RWPE2 (cell line): ENCODE data around the gene DPYSL4.

Experiments
- ATAC-seq: fragments of 200-7000 bp; cut with Tn5 transposase; 3 replicates; pipeline ENCODE4 v1.9.1; 2021; ENCODE audit warnings: low read depth
- DNase-seq: peaks from one replicate; pipeline ENCODE4 v3.0.0-alpha.2; 2020; ENCODE audit warnings: low spot score
- H3K27ac ChIP-seq: fragments of 450-650 bp; 2 replicates; pipeline ENCODE4 v1.5.1; 2017; ENCODE audit warnings: mild to moderate bottlenecking; ENCODE audit not compliant: poor library complexity, severe bottlenecking
- H3K27me3 ChIP-seq: fragments of 250-450 bp; sonication (Bioruptor Pico); 2 replicates; pipeline ENCODE4 v1.5.1; 2021; ENCODE audit warnings: mild to moderate bottlenecking, moderate library complexity; ENCODE audit not compliant: insufficient read depth, poor library complexity, severe bottlenecking
- H3K36me3 ChIP-seq: fragments of 250-450 bp; sonication (Bioruptor Pico); 2 replicates; pipeline ENCODE4 v1.5.1; 2020; ENCODE audit warnings: low read depth, mild to moderate bottlenecking, moderate library complexity
- H3K4me1 ChIP-seq: fragments of 250-450 bp; sonication (Bioruptor Pico); 2 replicates; pipeline ENCODE4 v1.5.1; 2021; ENCODE audit warnings: mild to moderate bottlenecking, moderate library complexity; ENCODE audit not compliant: insufficient read depth, poor library complexity, severe bottlenecking
- H3K4me3 ChIP-seq: fragments of 250-450 bp; sonication (Bioruptor Pico); 2 replicates; pipeline ENCODE4 v1.5.1; 2021; ENCODE audit warnings: mild to moderate bottlenecking, moderate library complexity; ENCODE audit not compliant: severe bottlenecking
- H3K9me3 ChIP-seq: fragments of 250-450 bp; sonication (Bioruptor Pico); 2 replicates; pipeline ENCODE4 v1.5.1; 2021; ENCODE audit warnings: mild to moderate bottlenecking, moderate library complexity; ENCODE audit not compliant: severe bottlenecking
- TF ChIP-seq, protein P1 (sequence below): fragments of 450-650 bp; IDR thresholded peaks from one replicate; pipeline ENCODE4 v1.5.1; 2017; ENCODE audit warnings: mild to moderate bottlenecking, moderate library complexity; ENCODE audit not compliant: poor library complexity, severe bottlenecking

The DPYSL4 gene

DNA sequence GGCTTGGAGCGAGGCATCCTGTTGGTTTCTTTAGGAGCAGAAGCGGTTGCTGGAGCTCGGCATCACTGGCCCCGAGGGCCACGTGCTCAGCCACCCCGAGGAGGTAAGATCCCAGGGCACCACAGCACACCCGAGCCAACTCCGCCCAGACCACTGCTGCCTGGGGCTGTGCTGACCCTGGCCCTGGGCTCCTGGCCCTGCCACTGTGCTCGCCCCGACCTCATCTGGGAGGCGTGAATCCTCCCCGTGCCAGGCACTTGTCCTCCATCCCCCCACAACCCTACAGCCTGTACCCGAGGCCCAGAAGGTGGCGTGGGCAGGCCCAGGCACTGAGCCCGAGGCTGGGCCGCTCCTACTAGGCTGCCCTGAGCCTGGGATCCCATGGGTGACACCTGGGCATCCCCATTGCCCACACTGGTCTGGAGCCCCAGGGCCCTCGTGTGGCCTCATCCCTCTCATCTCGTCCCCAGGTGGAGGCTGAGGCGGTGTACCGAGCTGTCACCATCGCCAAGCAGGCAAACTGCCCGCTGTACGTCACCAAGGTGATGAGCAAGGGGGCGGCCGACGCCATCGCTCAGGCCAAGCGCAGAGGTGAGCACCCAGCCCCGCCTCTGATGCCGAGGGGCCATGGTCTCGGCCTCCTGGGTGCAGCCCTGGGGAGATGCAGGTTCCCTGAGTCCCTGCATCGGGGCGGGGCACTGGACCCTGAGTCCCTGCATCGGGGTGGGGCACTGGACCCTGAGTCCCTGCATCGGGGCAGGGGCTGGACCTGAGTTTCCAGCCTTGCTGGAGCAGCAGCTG is 11.8 kb downstream of the DPYSL4 start:
- no peaks in the 10 kb centered on the region for H3K27me3 ChIP-seq
- no peaks in the 10 kb centered on the region for H3K36me3 ChIP-seq
- H3K4me3 ChIP-seq: no peak overlapping the region
- DNase-seq (no peak), ATAC-seq (no peak)
- no peak overlapping the region for H3K27ac ChIP-seq
- H3K9me3 ChIP-seq: no peaks in the 10 kb centered on the region
- TF ChIP-seq, protein P1, sequence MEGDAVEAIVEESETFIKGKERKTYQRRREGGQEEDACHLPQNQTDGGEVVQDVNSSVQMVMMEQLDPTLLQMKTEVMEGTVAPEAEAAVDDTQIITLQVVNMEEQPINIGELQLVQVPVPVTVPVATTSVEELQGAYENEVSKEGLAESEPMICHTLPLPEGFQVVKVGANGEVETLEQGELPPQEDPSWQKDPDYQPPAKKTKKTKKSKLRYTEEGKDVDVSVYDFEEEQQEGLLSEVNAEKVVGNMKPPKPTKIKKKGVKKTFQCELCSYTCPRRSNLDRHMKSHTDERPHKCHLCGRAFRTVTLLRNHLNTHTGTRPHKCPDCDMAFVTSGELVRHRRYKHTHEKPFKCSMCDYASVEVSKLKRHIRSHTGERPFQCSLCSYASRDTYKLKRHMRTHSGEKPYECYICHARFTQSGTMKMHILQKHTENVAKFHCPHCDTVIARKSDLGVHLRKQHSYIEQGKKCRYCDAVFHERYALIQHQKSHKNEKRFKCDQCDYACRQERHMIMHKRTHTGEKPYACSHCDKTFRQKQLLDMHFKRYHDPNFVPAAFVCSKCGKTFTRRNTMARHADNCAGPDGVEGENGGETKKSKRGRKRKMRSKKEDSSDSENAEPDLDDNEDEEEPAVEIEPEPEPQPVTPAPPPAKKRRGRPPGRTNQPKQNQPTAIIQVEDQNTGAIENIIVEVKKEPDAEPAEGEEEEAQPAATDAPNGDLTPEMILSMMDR: no peak
- H3K4me1 ChIP-seq: no peaks in the 10 kb centered on the region

DNA sequence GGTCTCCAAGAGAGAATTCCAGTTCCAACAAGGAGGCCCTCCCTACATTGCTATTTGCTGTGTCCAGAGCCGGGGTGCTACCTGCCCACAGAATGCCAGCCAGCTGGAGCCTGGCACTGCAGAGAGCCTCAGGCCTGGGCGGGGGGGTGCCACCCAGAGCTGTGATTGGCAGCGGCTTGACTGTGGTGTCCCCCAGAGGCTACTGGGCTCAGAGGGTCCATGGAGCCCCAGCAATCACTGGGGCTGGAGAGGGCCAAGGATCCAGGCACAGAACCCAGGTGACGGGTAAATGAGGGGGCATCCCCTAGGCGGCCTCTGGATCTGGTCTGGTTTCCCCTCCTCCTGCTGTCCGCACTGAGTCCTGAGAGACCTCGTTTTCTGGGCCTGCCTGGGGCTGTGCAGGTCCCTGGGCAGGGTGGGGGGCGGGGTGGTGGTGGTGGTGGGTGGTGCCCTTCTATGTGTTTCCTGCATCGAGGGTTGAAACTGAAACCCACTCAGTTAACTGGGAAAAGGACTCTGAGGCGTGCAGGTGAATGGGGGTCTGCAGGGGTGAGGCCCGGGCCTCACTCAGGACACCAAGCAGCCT is 12.6 kb downstream of the DPYSL4 start:
- no peaks in the 10 kb centered on the region for H3K36me3 ChIP-seq
- no peak overlapping the region for H3K27ac ChIP-seq

DNA sequence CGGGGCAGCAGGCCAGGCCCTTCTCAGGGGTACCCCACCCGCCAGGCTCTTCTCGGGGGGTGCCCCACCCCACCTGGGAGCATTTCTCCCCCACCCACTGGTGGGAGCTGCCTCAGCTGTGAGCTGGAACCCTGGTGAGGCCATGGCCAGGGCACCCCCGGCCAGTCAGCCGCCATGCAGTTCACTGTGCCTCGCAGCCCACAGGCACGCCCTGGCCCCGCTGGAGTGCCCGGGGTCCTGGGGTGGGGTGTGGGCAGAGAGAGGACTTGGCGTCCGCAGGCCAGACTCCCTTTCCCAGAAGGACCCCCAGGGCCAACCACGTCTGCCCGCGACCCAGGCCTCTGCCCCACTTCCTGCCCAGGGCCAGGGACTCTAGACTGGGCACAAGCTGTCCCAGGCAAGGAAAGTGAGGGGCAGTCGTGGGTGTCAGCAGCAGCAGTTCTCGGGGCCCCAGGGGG is 13.1 kb downstream of the DPYSL4 start:
- no peak overlapping the region for H3K27ac ChIP-seq
- ATAC-seq (no peak), DNase-seq (no peak)
- no peak overlapping the region for H3K4me3 ChIP-seq
- no peaks in the 10 kb centered on the region for H3K9me3 ChIP-seq
- TF ChIP-seq, protein P1: no peak
- no peaks in the 10 kb centered on the region for H3K4me1 ChIP-seq
- no peaks in the 10 kb centered on the region for H3K27me3 ChIP-seq
- H3K36me3 ChIP-seq: no peaks in the 10 kb centered on the region

More for the DNA sequence above, 12.6 kb downstream of the DPYSL4 start:
- no peak for DNase-seq
- no peaks in the 10 kb centered on the region for H3K4me1 ChIP-seq
- H3K27me3 ChIP-seq: no peaks in the 10 kb centered on the region
- H3K9me3 ChIP-seq: no peaks in the 10 kb centered on the region
- H3K4me3 ChIP-seq: no peak overlapping the region
- TF ChIP-seq, protein P1: no peak
- ATAC-seq: no peak

DNA sequence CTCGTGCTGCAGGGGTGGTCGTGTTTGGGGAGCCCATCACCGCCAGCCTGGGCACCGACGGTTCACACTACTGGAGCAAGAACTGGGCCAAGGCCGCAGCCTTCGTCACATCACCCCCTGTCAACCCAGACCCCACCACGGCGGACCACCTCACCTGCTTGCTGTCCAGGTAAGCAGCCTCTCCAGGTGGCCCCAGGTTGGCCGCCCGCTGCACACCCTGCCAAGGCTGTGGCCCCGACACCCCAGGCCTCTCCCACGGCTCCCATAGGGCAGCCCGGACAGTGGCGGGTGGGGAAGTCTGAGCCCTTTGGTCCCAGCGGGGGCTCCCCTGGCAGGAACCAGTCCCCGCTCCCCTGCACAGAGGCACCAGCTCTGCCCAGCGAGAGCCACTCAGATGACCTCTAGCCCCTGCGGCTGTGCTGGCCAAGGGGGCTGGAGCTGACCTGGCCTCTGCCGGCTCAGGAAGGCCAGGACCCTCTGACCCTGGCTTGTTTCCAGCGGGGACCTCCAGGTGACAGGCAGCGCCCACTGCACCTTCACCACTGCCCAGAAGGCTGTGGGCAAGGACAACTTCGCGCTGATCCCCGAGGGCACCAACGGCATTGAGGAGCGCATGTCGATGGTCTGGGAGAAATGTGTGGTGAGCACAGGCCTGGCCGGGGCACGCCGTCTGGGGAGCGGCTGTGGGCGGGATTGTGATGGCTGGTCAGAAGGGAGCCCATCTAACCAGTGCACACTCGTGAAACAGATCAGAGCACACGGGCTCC is 13.8 kb downstream of the DPYSL4 start:
- Histone ChIP-seq H3K4me1 (no peaks in the 10 kb centered on the region), H3K27me3 (no peaks in the 10 kb centered on the region), H3K36me3 (no peaks in the 10 kb centered on the region), H3K9me3 (no peaks in the 10 kb centered on the region), H3K27ac (no peak overlapping the region), H3K4me3 (no peak overlapping the region)
- ATAC-seq: no peak
- TF ChIP-seq, protein P1: no peak
- no peak for DNase-seq
